ENCODE data around the gene HDAC6.

GRCh38 chrX:48827654-48827968 lies 25.7 kb downstream of the HDAC6 start:
- TF ChIP-seq CTCF (IDR thresholded peaks at IDR 0.05): no peak
- no peak for TF ChIP-seq POLR2A (IDR thresholded peaks at IDR 0.05)
